H1 (cell line): Measurements from ENCODE around the gene CLEC2D. TPM values are rescaled to one million over a fixed set of nuclear protein-coding genes. Genes with fewer than 3 reads are reported as not detected.

Experiments used
- HDAC2 ChIP-seq, 2 experiments: fragments of 300-600 bp in 1 of 2; sonication (generic) in 1 of 2; IDR thresholded peaks; 2 replicates each; pipeline ENCODE4 v1.6.1; 2011 to 2012; ENCODE audit warnings: low read depth in 2 of 2, low read length in 2 of 2, mild to moderate bottlenecking in 2 of 2, moderate library complexity in 2 of 2, borderline replicate concordance in 1 of 2, inconsistent platforms in 1 of 2
- RXRA ChIP-seq: IDR thresholded peaks from 2 replicates; pipeline ENCODE4 v1.6.1; 2011; ENCODE audit warnings: low read depth, mild to moderate bottlenecking, low read length, moderate library complexity; ENCODE audit not compliant: insufficient read depth
- polyA plus RNA-seq, 7 experiments: library from polyadenylated mRNA; depleted of rRNA in 3 of 7; stranded (reverse) in 5 of 7; unstranded in 2 of 7; fragments of >200 nt in 5 of 7; fragments of 200-250 nt in 2 of 7; gene quantifications; 1 replicate in 5 of 7; 2 replicates in 1 of 7; 4 replicates in 1 of 7; pipeline versions ENCODE4 v1.2.1 to v1.2.3, GENCODE V29; 2011 to 2013; ENCODE audit warnings: missing spikeins in 2 of 7, mixed read lengths in 2 of 7
- total RNA-seq: library from RNA; stranded (reverse); fragmentation: NEBNext Ultra II Directional; extraction: Animal tissue kit (Norgen Biotek cat#: 25700); gene quantifications from 2 replicates; pipeline ENCODE4 v1.2.1, GENCODE V29; 2021

Gene CLEC2D
- total and polyA plus RNA-seq, 2 of the 8 experiments (the other 6 are each of a cell fraction or from before 2014, with no cell fraction given), result 4.2 to 6.2 TPM

DNA sequence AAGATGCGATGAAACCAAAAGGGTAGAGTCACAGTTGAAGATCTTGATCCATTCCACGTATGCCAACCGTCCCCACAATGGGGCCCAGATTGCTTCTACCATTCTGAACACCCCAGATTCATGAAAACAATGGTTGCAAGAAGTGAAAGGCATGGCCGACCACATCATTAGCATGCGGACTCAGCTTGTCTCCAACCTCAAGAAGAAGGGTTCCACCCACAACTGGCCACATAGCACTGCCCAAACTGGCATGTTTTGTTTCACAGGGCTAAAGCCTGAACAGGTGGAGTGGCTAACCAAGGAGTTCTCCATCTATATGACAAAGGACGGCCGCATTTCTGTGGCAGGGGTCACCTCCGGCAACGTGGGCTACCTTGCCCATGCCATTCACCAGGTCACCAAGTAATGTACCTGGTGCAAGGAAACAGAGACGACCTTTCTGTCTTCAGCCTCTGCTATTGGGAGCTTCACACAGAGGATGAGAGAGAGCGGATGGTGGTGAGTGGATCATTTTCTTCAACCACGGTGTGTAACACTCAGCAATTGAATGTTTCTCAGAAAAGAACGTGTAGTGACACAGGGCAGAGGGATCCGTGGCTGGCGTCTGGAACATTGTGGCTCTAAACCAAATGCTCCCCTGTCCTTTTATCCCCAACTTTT lies 26.8 kb upstream of the CLEC2D start (continued):
- TF ChIP-seq HDAC2 (IDR thresholded peaks at IDR 0.05; ENCODE audit: borderline replicate concordance in 1 of 2, low read depth in 2 of 2, low read length in 2 of 2) (no peak), RXRA (no peak)
